DND-41 (cell line): ENCODE data around the gene SLC24A3.

Experiments used
- EZH2 ChIP-seq: IDR thresholded peaks from 3 replicates; pipeline ENCODE4 v1.6.1; 2012; ENCODE audit warnings: borderline replicate concordance, low read depth, mild to moderate bottlenecking, moderate library complexity, low read length, inconsistent platforms; ENCODE audit not compliant: severe bottlenecking
- TF ChIP-seq, protein P1 (sequence below): IDR thresholded peaks from 2 replicates; pipeline ENCODE4 v1.5.1; 2012; ENCODE audit warnings: borderline replicate concordance, low read length, moderate library complexity, mild to moderate bottlenecking; ENCODE audit not compliant: poor library complexity, severe bottlenecking; ENCODE audit errors: extremely low read depth

DNA sequence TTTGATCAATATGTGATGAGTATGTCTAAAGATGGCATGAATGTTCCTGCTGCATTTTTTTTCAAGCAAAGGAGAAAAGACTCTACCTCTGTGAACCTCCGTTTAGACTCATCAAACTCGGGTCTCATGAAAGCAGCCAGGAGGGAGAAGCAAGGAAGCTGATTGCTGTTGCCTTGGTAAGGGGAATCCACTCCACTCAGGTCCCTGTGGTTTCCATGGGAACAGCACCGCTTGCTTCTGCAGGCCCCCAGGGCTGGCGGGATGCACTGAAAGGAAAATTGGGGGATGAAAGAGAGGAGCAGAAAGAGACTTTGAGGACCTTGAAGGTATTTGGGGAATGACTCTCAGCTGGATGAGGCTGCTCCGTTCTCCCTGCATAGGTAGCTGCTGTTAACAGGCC is 296.0 kb downstream of the SLC24A3 start:
- TF ChIP-seq, protein P1, sequence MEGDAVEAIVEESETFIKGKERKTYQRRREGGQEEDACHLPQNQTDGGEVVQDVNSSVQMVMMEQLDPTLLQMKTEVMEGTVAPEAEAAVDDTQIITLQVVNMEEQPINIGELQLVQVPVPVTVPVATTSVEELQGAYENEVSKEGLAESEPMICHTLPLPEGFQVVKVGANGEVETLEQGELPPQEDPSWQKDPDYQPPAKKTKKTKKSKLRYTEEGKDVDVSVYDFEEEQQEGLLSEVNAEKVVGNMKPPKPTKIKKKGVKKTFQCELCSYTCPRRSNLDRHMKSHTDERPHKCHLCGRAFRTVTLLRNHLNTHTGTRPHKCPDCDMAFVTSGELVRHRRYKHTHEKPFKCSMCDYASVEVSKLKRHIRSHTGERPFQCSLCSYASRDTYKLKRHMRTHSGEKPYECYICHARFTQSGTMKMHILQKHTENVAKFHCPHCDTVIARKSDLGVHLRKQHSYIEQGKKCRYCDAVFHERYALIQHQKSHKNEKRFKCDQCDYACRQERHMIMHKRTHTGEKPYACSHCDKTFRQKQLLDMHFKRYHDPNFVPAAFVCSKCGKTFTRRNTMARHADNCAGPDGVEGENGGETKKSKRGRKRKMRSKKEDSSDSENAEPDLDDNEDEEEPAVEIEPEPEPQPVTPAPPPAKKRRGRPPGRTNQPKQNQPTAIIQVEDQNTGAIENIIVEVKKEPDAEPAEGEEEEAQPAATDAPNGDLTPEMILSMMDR = no peak
- TF ChIP-seq EZH2 = no peak
